CD8-positive, alpha-beta memory T cell (primary cell): ENCODE data around the gene NWD2. TPM values are rescaled to one million over a fixed set of nuclear protein-coding genes. Genes with fewer than 3 reads are reported as not detected.

Experiments
- CTCF ChIA-PET: fragments of 350-600 bp; sonication (Branson Sonifier 250); formaldehyde crosslinking; loops from one replicate; lab custom pipeline; 2021; ENCODE audit warnings: antibody characterized with exemption; lab: Charles Lee
- POLR2A ChIA-PET: fragments of 350-600 bp; sonication (Branson Sonifier 250); formaldehyde crosslinking; loops from one replicate; lab custom pipeline; 2021; ENCODE audit warnings: antibody characterized with exemption; lab: Charles Lee
- DNase-seq, 5 donors: peaks; one replicate each; pipeline versions ENCODE4 v3.0.0 to v3.0.0-alpha.2; 2020 to 2022; ENCODE audit warnings: mixed read lengths in 1 of 5
- H3K27ac ChIP-seq: one replicate; pipeline ENCODE4 v1.7.0; 2013; ENCODE audit warnings: low read depth, mild to moderate bottlenecking, low read length, moderate library complexity
- H3K27me3 ChIP-seq: 2 replicates; pipeline ENCODE4 v1.7.0; 2013; ENCODE audit warnings: low read length, mild to moderate bottlenecking; ENCODE audit not compliant: insufficient read depth, poor library complexity, severe bottlenecking
- H3K36me3 ChIP-seq: 2 replicates; pipeline ENCODE4 v1.7.0; 2013; ENCODE audit warnings: mild to moderate bottlenecking, low read length, moderate library complexity; ENCODE audit not compliant: insufficient read depth
- H3K4me1 ChIP-seq: 2 replicates; pipeline ENCODE4 v1.7.0; 2013; ENCODE audit warnings: mild to moderate bottlenecking, low read length, moderate library complexity; ENCODE audit not compliant: insufficient read depth
- H3K4me3 ChIP-seq: 2 replicates; pipeline ENCODE4 v1.7.0; 2013; ENCODE audit warnings: mild to moderate bottlenecking, low read length
- H3K9me3 ChIP-seq: 2 replicates; pipeline ENCODE4 v1.7.0; 2013; ENCODE audit warnings: mild to moderate bottlenecking, low read length
- H3K27ac Mint-ChIP-seq, 8 donors: one replicate each; pipeline ENCODE4 v1.8.0; 2020 to 2021; ENCODE audit warnings: mixed read lengths in 8 of 8, mild to moderate bottlenecking in 6 of 8, inconsistent platforms in 3 of 8, moderate library complexity in 3 of 8
- H3K27me3 Mint-ChIP-seq, 2 donors: one replicate each; pipeline ENCODE4 v1.8.0; 2020 to 2021; ENCODE audit warnings: mixed read lengths in 2 of 2, mild to moderate bottlenecking in 1 of 2, moderate library complexity in 1 of 2
- H3K36me3 Mint-ChIP-seq, 3 donors: one replicate each; pipeline ENCODE4 v1.8.0; 2020 to 2021; ENCODE audit warnings: mixed read lengths in 3 of 3, inconsistent platforms in 1 of 3, mild to moderate bottlenecking in 1 of 3
- H3K4me1 Mint-ChIP-seq, 3 donors: one replicate each; pipeline ENCODE4 v1.8.0; 2020 to 2021; ENCODE audit warnings: mixed read lengths in 3 of 3, inconsistent platforms in 1 of 3, mild to moderate bottlenecking in 1 of 3
- H3K4me3 Mint-ChIP-seq, 7 donors: one replicate each; pipeline ENCODE4 v1.8.0; 2020 to 2021; ENCODE audit warnings: mixed read lengths in 7 of 7, mild to moderate bottlenecking in 6 of 7, moderate library complexity in 4 of 7, inconsistent platforms in 2 of 7
- H3K9me3 Mint-ChIP-seq, 5 donors: one replicate each; pipeline ENCODE4 v1.8.0; 2020 to 2022; ENCODE audit warnings: mixed read lengths in 5 of 5, mild to moderate bottlenecking in 3 of 5, moderate library complexity in 2 of 5, inconsistent platforms in 1 of 5
- polyA plus RNA-seq: library from polyadenylated mRNA; unstranded; fragments of 300-500 nt; fragmentation: Illumina TruSeq; gene quantifications from one replicate; pipeline ENCODE4 v1.2.3, GENCODE V29; 2021
- total RNA-seq, 2 experiments: library from RNA; stranded (reverse); gene quantifications; one replicate each; pipeline ENCODE4 v1.2.3, GENCODE V29; 2021

NWD2 gene
- total and polyA plus RNA-seq, 3 experiments from 2014 or later, result not detected

DNA sequence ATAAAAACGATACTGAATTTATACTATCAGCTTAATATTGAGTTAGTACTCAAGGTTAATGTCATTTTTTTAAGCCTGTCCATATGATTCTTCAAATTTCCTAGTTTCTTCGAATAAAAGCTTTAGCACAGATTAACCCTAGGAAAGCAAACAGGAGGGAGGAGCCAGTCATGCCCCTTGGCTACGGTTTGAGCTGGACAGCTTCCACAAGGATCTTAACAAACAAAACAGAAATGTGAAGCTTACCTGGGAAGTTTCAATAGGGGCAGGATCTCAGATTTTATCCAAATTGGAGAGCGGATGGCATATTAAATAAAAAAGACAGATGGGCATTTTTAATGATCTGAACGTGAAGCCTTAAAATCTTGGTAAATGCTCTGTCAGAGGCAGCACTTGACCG lies 2.3 kb downstream of the NWD2 start:
- Histone ChIP-seq H3K9me3 (no peaks in the 10 kb centered on the region), H3K4me1 (no peaks in the 10 kb centered on the region), H3K27me3 (peaks cover 4% of the 10 kb centered on the region), H3K4me3 (no peak overlapping the region), H3K36me3 (no peaks in the 10 kb centered on the region), H3K27ac (no peak overlapping the region)
- Mint-ChIP-seq H3K4me3 (no peak overlapping the region), H3K27me3 (peaks cover 40 to 45% of the 10 kb centered on the region in 2 donors), H3K27ac (no peak overlapping the region), H3K9me3 (peaks cover 0 to 2% (median 0%) of the 10 kb centered on the region in 5 donors), H3K36me3 (no peaks in the 10 kb centered on the region), H3K4me1 (peaks cover 0 to 1% (median 0%) of the 10 kb centered on the region in 3 donors)
- DNase-seq, result no peak
- ChIA-PET POLR2A (no interaction called here), CTCF (no interaction called here)

DNA sequence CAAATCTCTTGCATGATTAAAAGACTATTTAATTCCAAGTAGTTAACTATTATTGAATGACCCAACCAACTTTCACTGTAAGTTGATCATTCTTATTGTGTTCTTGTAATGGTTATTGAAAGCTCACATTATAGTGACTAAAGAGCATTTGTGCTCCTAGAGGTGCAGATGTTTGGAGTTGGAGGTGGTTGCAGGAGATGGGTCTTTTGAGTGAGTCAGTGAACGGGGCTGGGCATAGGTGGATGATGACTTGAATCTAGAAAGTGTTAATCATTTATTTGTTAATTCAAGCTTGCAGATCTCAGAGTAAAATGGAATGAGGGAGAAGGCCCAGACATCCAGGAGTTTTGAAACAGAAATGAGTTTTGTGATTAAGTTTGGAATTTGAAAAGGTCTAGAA lies 13.7 kb downstream of the NWD2 start:
- H3K27ac Mint-ChIP-seq, result no peak overlapping the region
- H3K4me1 Mint-ChIP-seq, result no peaks in the 10 kb centered on the region
- DNase-seq, result no peak
- Histone ChIP-seq H3K9me3 (no peaks in the 10 kb centered on the region), H3K27me3 (no peaks in the 10 kb centered on the region), H3K36me3 (no peaks in the 10 kb centered on the region), H3K4me1 (no peaks in the 10 kb centered on the region), H3K4me3 (no peak overlapping the region), H3K27ac (no peak overlapping the region)
- POLR2A ChIA-PET, result no interaction called here
- no peaks in the 10 kb centered on the region for H3K9me3 Mint-ChIP-seq
- H3K36me3 Mint-ChIP-seq, result no peaks in the 10 kb centered on the region
- CTCF ChIA-PET, result no interaction called here
- peaks cover 0 to 3% of the 10 kb centered on the region in 2 donors for H3K27me3 Mint-ChIP-seq
- no peak overlapping the region for H3K4me3 Mint-ChIP-seq

DNA sequence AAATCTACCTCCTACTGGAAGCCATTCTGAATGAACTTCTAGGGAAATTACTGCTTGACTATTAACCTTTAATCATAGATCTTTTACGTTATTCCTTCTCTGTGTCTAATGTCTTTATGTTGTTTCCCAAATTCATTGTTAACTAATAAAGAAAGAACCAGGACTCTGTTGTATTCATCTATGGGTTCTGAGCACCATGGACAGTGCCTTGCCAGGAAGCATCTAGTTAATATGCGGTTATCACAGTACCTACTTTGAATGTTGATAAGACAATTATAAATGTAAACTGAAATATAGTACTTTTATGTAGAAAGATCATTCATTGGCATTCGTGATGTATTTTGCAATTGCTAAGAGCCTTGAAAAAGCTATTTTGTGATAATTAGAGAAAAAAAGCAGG lies 23.8 kb downstream of the NWD2 start:
- Mint-ChIP-seq H3K36me3 (no peaks in the 10 kb centered on the region), H3K4me3 (no peak overlapping the region), H3K4me1 (no peaks in the 10 kb centered on the region), H3K9me3 (peaks cover 0 to 2% (median 0%) of the 10 kb centered on the region in 5 donors), H3K27me3 (no peaks in the 10 kb centered on the region), H3K27ac (no peak overlapping the region)
- no peak for DNase-seq
- CTCF ChIA-PET, result no interaction called here
- H3K9me3 ChIP-seq, result no peaks in the 10 kb centered on the region
- POLR2A ChIA-PET, result no interaction called here
- H3K36me3 ChIP-seq, result no peaks in the 10 kb centered on the region
- no peak overlapping the region for H3K4me3 ChIP-seq
- H3K4me1 ChIP-seq, result no peaks in the 10 kb centered on the region
- H3K27me3 ChIP-seq, result no peaks in the 10 kb centered on the region
- no peak overlapping the region for H3K27ac ChIP-seq

DNA sequence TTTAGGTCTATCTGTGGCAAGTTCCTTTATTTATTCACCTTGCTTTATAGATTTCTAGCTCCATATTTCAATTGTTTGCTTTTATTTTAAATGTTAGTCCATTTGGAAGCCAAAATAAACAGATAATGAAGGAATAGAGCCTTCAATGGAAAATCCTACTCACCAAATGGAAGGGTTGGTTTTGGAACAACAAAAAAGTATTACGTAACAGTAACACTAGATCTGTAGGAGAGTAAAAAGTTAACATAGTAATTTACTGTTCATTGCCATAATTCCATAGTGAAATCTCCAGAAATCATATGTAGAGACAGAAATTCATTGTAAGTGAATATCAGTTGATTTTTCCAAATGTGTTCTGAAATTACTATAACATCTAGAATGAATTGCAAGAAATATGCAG lies 34.6 kb downstream of the NWD2 start:
- H3K27ac Mint-ChIP-seq, result no peak overlapping the region
- no peaks in the 10 kb centered on the region for H3K27me3 ChIP-seq
- no peak for DNase-seq
- H3K27ac ChIP-seq, result no peak overlapping the region
- H3K4me3 Mint-ChIP-seq, result no peak overlapping the region
- no peaks in the 10 kb centered on the region for H3K9me3 ChIP-seq
- peaks cover 0 to 13% (median 11%) of the 10 kb centered on the region in 5 donors for H3K9me3 Mint-ChIP-seq
- H3K4me1 ChIP-seq, result no peaks in the 10 kb centered on the region
- no peaks in the 10 kb centered on the region for H3K27me3 Mint-ChIP-seq
- no peak overlapping the region for H3K4me3 ChIP-seq
- no peaks in the 10 kb centered on the region for H3K4me1 Mint-ChIP-seq
- ChIA-PET POLR2A (no interaction called here), CTCF (no interaction called here)
- no peaks in the 10 kb centered on the region for H3K36me3 Mint-ChIP-seq
- no peaks in the 10 kb centered on the region for H3K36me3 ChIP-seq

DNA sequence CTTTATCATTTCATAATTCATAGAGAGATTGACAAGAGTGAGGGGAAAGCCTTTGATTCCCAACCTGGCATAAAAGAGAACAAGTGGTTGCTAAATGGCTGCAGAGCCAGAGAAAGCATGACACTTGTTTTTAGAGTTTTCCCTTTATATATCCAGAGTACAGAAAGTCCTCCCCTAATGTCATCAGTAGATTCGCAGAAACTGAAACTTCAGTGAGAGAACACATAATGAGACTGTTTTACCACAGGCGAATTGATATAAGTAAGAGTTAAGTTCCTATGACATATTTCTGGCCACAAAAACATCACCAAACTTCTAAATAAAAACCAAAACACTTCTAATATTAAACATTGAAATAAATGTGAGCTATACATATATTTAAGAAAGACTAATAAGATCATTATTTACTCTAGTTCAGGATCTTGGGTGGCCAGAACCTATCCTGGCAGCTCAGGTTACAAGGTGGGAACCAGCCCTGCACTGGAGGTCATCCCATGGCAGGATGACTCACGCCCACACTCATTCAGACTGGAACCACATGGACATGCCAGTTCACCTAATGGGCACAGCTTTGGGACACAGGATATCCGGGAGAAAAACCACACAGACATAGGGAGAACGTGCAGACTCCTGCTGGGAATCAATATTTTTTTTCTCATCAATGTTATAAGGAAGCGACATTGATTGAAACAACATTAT lies 35.5 kb downstream of the NWD2 start:
- H3K27ac Mint-ChIP-seq, result no peak overlapping the region
- H3K9me3 Mint-ChIP-seq, result peaks cover 0 to 12% (median 11%) of the 10 kb centered on the region in 5 donors
- H3K27me3 ChIP-seq, result no peaks in the 10 kb centered on the region
- H3K4me3 Mint-ChIP-seq, result no peak overlapping the region
- H3K36me3 ChIP-seq, result no peaks in the 10 kb centered on the region
- CTCF ChIA-PET, result no interaction called here
- no peak for DNase-seq
- POLR2A ChIA-PET, result no interaction called here
- H3K4me1 Mint-ChIP-seq, result no peaks in the 10 kb centered on the region
- no peaks in the 10 kb centered on the region for H3K4me1 ChIP-seq
- no peaks in the 10 kb centered on the region for H3K27me3 Mint-ChIP-seq
- no peak overlapping the region for H3K27ac ChIP-seq
- no peaks in the 10 kb centered on the region for H3K36me3 Mint-ChIP-seq
- no peak overlapping the region for H3K4me3 ChIP-seq
- H3K9me3 ChIP-seq, result no peaks in the 10 kb centered on the region

DNA sequence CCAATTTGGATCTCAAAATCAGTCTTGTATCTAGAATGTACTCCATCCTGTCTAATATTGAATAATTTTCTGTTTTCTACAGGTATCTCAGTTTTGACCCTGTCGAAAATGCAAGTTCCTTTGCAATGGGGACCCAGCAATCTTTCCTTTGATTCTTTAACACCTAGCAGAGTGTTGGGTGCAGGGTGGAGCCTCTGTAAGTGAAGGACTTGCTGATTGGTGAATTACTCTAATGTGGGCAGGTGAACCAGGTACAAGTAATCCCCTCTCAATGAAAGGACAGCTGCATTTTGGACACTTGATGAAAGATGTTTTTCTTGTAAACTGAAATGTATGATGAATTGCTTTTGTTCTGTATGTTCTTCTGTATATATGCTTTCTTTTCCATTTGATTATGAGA lies 54.9 kb downstream of the NWD2 start:
- ChIA-PET POLR2A (no interaction called here), CTCF (no interaction called here)
- Histone ChIP-seq H3K4me1 (no peaks in the 10 kb centered on the region), H3K36me3 (no peaks in the 10 kb centered on the region), H3K27me3 (no peaks in the 10 kb centered on the region), H3K4me3 (no peak overlapping the region), H3K9me3 (no peaks in the 10 kb centered on the region), H3K27ac (no peak overlapping the region)
- Mint-ChIP-seq H3K9me3 (peaks cover 0 to 7% (median 3%) of the 10 kb centered on the region in 5 donors), H3K4me1 (no peaks in the 10 kb centered on the region), H3K4me3 (no peak overlapping the region), H3K27ac (no peak overlapping the region), H3K36me3 (no peaks in the 10 kb centered on the region), H3K27me3 (no peaks in the 10 kb centered on the region)
- DNase-seq, result no peak

DNA sequence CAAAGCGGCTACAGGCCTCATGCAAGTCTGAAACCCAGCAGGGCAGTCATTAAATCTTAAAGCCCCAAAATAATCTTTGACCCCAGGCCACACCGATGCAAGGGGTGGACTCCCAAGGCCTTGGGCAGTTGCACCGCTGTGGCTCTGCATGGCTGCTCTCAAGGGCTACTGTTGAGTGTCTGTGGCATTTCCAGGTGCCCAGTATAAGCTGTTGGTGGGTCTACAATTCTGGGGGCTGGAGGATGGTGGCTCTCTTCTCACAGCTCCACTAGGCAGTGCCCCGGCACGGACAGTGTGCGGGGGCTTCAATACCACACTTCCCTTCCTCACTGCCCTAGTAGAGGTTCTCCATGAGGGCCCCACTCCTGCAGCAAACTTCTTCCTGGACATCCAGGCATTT lies 60.1 kb downstream of the NWD2 start:
- no peak overlapping the region for H3K4me3 ChIP-seq
- Mint-ChIP-seq H3K36me3 (no peaks in the 10 kb centered on the region), H3K4me1 (no peaks in the 10 kb centered on the region), H3K4me3 (no peak overlapping the region), H3K9me3 (peaks cover 3 to 12% (median 6%) of the 10 kb centered on the region in 5 donors), H3K27ac (no peak overlapping the region), H3K27me3 (no peaks in the 10 kb centered on the region)
- no peaks in the 10 kb centered on the region for H3K27me3 ChIP-seq
- ChIA-PET POLR2A (no interaction called here), CTCF (no interaction called here)
- H3K9me3 ChIP-seq, result no peaks in the 10 kb centered on the region
- no peak for DNase-seq
- no peak overlapping the region for H3K27ac ChIP-seq
- no peaks in the 10 kb centered on the region for H3K36me3 ChIP-seq
- no peaks in the 10 kb centered on the region for H3K4me1 ChIP-seq

DNA sequence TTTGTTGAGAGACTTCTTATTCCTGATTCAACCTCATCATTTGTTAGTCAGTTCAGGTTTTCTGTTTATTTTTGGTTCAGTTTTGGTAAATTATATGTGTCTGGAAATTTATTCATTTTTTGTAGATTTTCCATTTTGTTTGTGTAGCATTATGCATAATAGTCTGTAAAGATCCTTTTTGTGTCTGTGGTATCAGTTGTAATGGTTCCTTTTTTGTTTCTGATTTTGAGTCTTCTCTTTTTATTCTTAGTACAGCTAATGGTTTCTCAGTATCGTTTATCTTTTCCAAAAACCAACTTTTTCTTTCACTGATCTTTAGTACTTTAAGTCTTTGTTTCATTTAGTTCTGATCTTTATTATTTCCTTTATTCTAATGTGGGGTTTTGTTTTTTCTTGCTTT lies 61.4 kb downstream of the NWD2 start:
- H3K4me3 Mint-ChIP-seq, result no peak overlapping the region
- POLR2A ChIA-PET, result no interaction called here
- H3K9me3 Mint-ChIP-seq, result peaks cover 6 to 13% (median 8%) of the 10 kb centered on the region in 5 donors
- no peaks in the 10 kb centered on the region for H3K36me3 Mint-ChIP-seq
- no peak overlapping the region for H3K27ac ChIP-seq
- no peaks in the 10 kb centered on the region for H3K27me3 Mint-ChIP-seq
- H3K27me3 ChIP-seq, result no peaks in the 10 kb centered on the region
- H3K36me3 ChIP-seq, result no peaks in the 10 kb centered on the region
- no peaks in the 10 kb centered on the region for H3K4me1 ChIP-seq
- H3K4me1 Mint-ChIP-seq, result no peaks in the 10 kb centered on the region
- CTCF ChIA-PET, result no interaction called here
- H3K27ac Mint-ChIP-seq, result no peak overlapping the region
- no peak overlapping the region for H3K4me3 ChIP-seq
- H3K9me3 ChIP-seq, result no peaks in the 10 kb centered on the region
- DNase-seq, result no peak
